GM12873 (cell line): ENCODE data around the gene C21orf91.

Experiments
- CTCF ChIP-seq: IDR thresholded peaks from 2 replicates; pipeline ENCODE4 v1.5.1; 2012; ENCODE audit warnings: low read depth, mild to moderate bottlenecking, moderate library complexity, low read length, control low read depth; ENCODE audit not compliant: insufficient read depth; ENCODE audit errors: missing control alignments

Gene C21orf91

GRCh38 chr21:17757671-17758070 is 61.5 kb downstream of the C21orf91 start:
- no peak for TF ChIP-seq CTCF

- no peak for TF ChIP-seq CTCF
These were observed 65.4 kb downstream of the C21orf91 start for GRCh38 chr21:17753736-17754135.

GRCh38 chr21:17752171-17752570 is 67.0 kb downstream of the C21orf91 start:
- no peak for TF ChIP-seq CTCF

- TF ChIP-seq CTCF = no peak
These were observed 72.2 kb downstream of the C21orf91 start for GRCh38 chr21:17746920-17747319.

GRCh38 chr21:17745086-17745485 is 74.1 kb downstream of the C21orf91 start:
- TF ChIP-seq CTCF = no peak

- no peak for TF ChIP-seq CTCF
These were observed 76.1 kb downstream of the C21orf91 start for GRCh38 chr21:17742940-17743592.

GRCh38 chr21:17742181-17742580 is 77.0 kb downstream of the C21orf91 start:
- no peak for TF ChIP-seq CTCF
